Transverse colon (tissue), 4 donors: ENCODE data around the gene NHS. TPM values are rescaled to one million over a fixed set of nuclear protein-coding genes. Genes with fewer than 3 reads are reported as not detected.

ENCODE experiments used
- DNase-seq: peaks from one replicate; pipeline ENCODE4 v3.0.0-alpha.2; 2019
- H3K27ac ChIP-seq, 4 donors: fragments of 200-600 bp; sonication (generic); 2 replicates each; pipeline ENCODE4 v1.5.1; 2016 to 2018; ENCODE audit warnings: inconsistent platforms in 4 of 4
- H3K27me3 ChIP-seq: fragments of 200-600 bp; sonication (generic); 2 replicates; pipeline ENCODE4 v1.5.1; 2017; ENCODE audit warnings: inconsistent platforms
- H3K36me3 ChIP-seq, 4 donors: fragments of 200-600 bp; sonication (generic); 2 replicates each; pipeline ENCODE4 v1.5.1; 2017 to 2019; ENCODE audit warnings: inconsistent platforms in 4 of 4
- H3K4me1 ChIP-seq, 4 donors: fragments of 200-600 bp; sonication (generic); 2 replicates each; pipeline ENCODE4 v1.5.1; 2017 to 2020; ENCODE audit warnings: inconsistent platforms in 4 of 4
- H3K4me3 ChIP-seq, 4 donors: fragments of 200-600 bp; sonication (generic); 1 replicate in 1 of 4; 2 replicates in 3 of 4; pipeline versions ENCODE4 v1.5.1 to v1.6.1; 2017 to 2019; ENCODE audit warnings: inconsistent platforms in 4 of 4
- H3K9me3 ChIP-seq, 2 donors: fragments of 200-600 bp; sonication (generic); 2 replicates each; pipeline ENCODE4 v1.5.1; 2017 to 2019; ENCODE audit warnings: inconsistent platforms in 2 of 2
- CTCF ChIP-seq, 5 experiments: fragments of 200-600 bp in 3 of 5; fragments of 450-650 bp in 2 of 5; sonication (generic) in 3 of 5; IDR thresholded peaks; 1 replicate in 2 of 5; 2 replicates in 3 of 5; pipeline ENCODE4 v1.5.1; 2016 to 2017; ENCODE audit warnings: antibody characterized with exemption in 5 of 5, inconsistent platforms in 3 of 5, mild to moderate bottlenecking in 2 of 5, moderate library complexity in 1 of 5
- EP300 ChIP-seq: sonication (generic); formaldehyde crosslinking; IDR thresholded peaks from one replicate; pipeline ENCODE4 v1.6.1; 2017; ENCODE audit warnings: antibody characterized with exemption, low read depth
- POLR2A ChIP-seq: fragments of 450-650 bp; IDR thresholded peaks from one replicate; pipeline ENCODE4 v1.6.1; 2016; ENCODE audit warnings: antibody characterized with exemption, mild to moderate bottlenecking, moderate library complexity
- POLR2AphosphoS5 ChIP-seq, 3 donors: sonication (generic); formaldehyde crosslinking; IDR thresholded peaks; one replicate each; pipeline ENCODE4 v1.6.1; 2016; ENCODE audit warnings: antibody characterized with exemption in 3 of 3
- WGBS, 2 donors: methylation state at CpG; one replicate each; pipeline ENCODE4 v1.1.5; 2018; ENCODE audit warnings: low coverage in 1 of 2; 5-methylcytosine and 5-hydroxymethylcytosine counted together
- in situ Hi-C, 4 donors: fragments of 200-750 bp; cut with MboI; loops; one replicate each; pipeline versions ENCODE4 v1.15.0 to v1.15.1; 2017; ENCODE audit warnings: low sequenced_read_pairs in 3 of 4, low pct_ligation_motif_present in 1 of 4, low pct_unique_long_range_greater_than_20kb in 1 of 4
- intact Hi-C: fragments of 100-400 bp; cut with DNase I; formaldehyde crosslinking; loops from one replicate; pipeline ENCODE4 v1.15.1; 2023; ENCODE audit warnings: low total_unique reads
- total RNA-seq, 4 donors: library from RNA; depleted of rRNA; stranded (reverse); fragments of >200 nt; gene quantifications; one replicate each; pipeline ENCODE4 v1.1.0, GENCODE V29; 2016

Gene NHS
- total RNA-seq, 4 donors from 2014 or later: 1.2 to 10.7 (median 5.0) TPM

- no peak for TF ChIP-seq CTCF (IDR thresholded peaks at IDR 0.05)
- no peak for TF ChIP-seq EP300
- no peak for TF ChIP-seq POLR2AphosphoS5 (IDR thresholded peaks at IDR 0.05)
- TF ChIP-seq POLR2A: no peak
- in situ Hi-C loops (no loop called here), intact Hi-C loops (no loop called here)
- H3K27ac ChIP-seq: no peak overlapping the region
- WGBS, 2 donors: 84% methylated on average over 3 of the region's 3 CpGs; no CpG with 5 or more reads in 1 of the 2 donors
- H3K27me3 ChIP-seq: no peaks in the 10 kb centered on the region
- DNase-seq: no peak
- H3K4me1 ChIP-seq: no peaks in the 10 kb centered on the region
- H3K4me3 ChIP-seq: no peak overlapping the region
- H3K36me3 ChIP-seq: no peaks in the 10 kb centered on the region
- no peaks in the 10 kb centered on the region for H3K9me3 ChIP-seq
Observed at GRCh38 chrX:17617806-17618205, 242.8 kb downstream of the NHS start.

DNA sequence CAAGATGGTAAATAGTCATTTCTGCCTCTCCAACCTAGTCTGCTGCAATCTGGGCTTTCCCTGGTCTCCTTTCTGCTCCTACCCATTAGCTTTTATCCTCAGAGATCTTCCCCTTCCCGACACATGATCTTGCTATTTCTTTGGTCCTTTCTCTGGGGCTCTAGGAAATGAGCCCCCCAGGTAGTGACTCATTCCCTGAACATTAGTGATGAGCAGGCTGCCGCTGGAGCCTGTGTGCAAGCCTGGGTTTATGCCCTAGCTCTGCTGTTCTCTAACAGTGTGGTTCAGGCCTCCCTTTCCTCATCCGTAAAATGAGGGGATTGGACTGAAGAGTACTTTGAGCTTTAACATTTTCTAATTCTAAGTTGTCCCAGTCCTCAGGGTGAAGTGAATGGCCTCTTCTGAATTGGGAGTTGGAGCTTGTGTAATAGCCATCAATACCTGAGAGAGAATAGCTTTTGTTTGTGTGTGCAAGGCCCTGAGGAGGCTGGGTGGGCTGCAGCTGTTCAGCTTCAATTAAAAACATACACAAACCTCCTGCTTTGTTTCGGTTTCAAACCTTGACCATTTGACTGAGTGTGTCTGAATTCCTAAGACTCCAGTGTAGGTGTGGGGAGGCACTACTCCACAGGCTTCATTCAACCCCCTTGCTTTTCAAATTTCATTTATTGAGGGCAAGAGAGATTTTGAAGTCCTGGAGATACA lies 246.7 kb downstream of the NHS start:
- H3K4me3 ChIP-seq: no peak overlapping the region
- H3K27ac ChIP-seq: no peak overlapping the region
- no peaks in the 10 kb centered on the region for H3K36me3 ChIP-seq
- DNase-seq: no peak
- no peaks in the 10 kb centered on the region for H3K4me1 ChIP-seq
- 77% methylated on average over 4 of the region's 4 CpGs; no CpG with 5 or more reads in 1 of the 2 donors for WGBS, 2 donors
- in situ Hi-C loops: no loop called here
- H3K9me3 ChIP-seq: no peaks in the 10 kb centered on the region
- no peaks in the 10 kb centered on the region for H3K27me3 ChIP-seq
- no peak for TF ChIP-seq EP300
- no peak for TF ChIP-seq POLR2AphosphoS5 (IDR thresholded peaks at IDR 0.05)
- no peak for TF ChIP-seq POLR2A
- TF ChIP-seq CTCF (IDR thresholded peaks at IDR 0.05): no peak
- intact Hi-C loops: no loop called here

DNA sequence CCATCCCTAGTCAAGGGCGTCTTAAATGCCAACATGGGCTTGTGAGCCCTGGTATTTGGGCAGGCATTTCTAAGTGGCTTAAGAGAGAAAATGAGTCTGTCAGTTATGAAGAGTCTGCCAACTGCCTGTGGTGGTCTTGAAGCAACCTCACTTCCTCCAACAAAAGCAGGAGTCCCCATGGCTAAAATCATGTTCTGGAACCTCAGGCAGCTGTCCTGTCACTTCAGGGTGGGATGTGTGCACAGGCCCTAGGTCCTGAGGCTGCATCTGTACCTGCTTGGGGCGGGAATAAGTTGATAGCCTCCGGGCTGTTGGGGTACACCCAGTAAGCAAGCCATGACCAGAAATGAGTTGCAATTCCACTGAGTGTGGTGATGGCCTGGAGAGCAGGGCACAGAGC lies 247.3 kb downstream of the NHS start:
- TF ChIP-seq POLR2A (no peak), EP300 (no peak), CTCF (IDR thresholded peaks at IDR 0.05) (no peak), POLR2AphosphoS5 (IDR thresholded peaks at IDR 0.05) (no peak)
- no peaks in the 10 kb centered on the region for H3K36me3 ChIP-seq
- H3K4me1 ChIP-seq: no peaks in the 10 kb centered on the region
- WGBS, 2 donors: 75% methylated on average over 3 of the region's 3 CpGs; no CpG with 5 or more reads in 1 of the 2 donors
- no peaks in the 10 kb centered on the region for H3K9me3 ChIP-seq
- in situ Hi-C loops (no loop called here), intact Hi-C loops (no loop called here)
- H3K27ac ChIP-seq: no peak overlapping the region
- H3K27me3 ChIP-seq: no peaks in the 10 kb centered on the region
- no peak overlapping the region for H3K4me3 ChIP-seq
- DNase-seq: no peak

DNA sequence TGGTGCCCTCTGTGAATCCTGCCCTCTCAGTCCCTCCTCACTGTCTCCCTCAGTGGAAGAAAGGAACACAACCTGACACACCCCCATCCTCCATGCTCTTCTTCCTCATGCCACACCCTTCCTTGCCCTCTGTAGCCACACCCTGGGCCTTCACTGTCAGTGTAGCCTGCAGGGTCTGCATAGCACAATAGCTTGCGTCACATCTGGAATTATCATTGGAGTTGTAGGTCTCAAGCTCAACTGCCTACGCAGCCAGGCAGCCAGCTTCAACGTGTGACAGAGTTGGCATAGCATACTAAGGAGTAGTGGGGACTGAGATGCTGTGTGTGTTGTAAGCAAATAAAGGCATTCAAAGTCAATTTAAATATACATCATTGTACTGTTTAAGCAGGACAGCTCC lies 248.8 kb downstream of the NHS start:
- H3K36me3 ChIP-seq: no peaks in the 10 kb centered on the region
- H3K27me3 ChIP-seq: no peaks in the 10 kb centered on the region
- H3K27ac ChIP-seq: no peak overlapping the region
- TF ChIP-seq CTCF (IDR thresholded peaks at IDR 0.05) (no peak), POLR2A (no peak), EP300 (no peak), POLR2AphosphoS5 (IDR thresholded peaks at IDR 0.05) (no peak)
- H3K4me1 ChIP-seq: no peaks in the 10 kb centered on the region
- intact Hi-C loops: no loop called here
- H3K9me3 ChIP-seq: no peaks in the 10 kb centered on the region
- no peak for DNase-seq
- WGBS, 2 donors: 80% methylated on average over 3 of the region's 3 CpGs; no CpG with 5 or more reads in 1 of the 2 donors
- no peak overlapping the region for H3K4me3 ChIP-seq
- in situ Hi-C loops: no loop called here
